Measurements from ENCODE around the gene NOC3L. TPM values are rescaled to one million over a fixed set of nuclear protein-coding genes. Genes with fewer than 3 reads are reported as not detected.
A peak's percentile ranks its signal among the peaks of the same experiment; 100 is the strongest.

NOC3L gene
- total RNA-seq, result 17.7 TPM
- polyA plus RNA-seq (ENCODE audit: insufficient read depth, low read depth, low replicate concordance), result 6.0 TPM
- long read RNA-seq, donor 1, result 0 reads
- long read RNA-seq, donor 2, partial matches to known transcripts, result 0 of 4 reads
- long read RNA-seq, donor 2, other reads (novel, unspliced or antisense), result 0 of 4 reads
- long read RNA-seq, donor 3, partial matches to known transcripts, result 5 of 6 reads
- long read RNA-seq, donor 3, other reads (novel, unspliced or antisense), result 0 of 6 reads
- long read RNA-seq, donor 4, partial matches to known transcripts, result 0 of 4 reads
- long read RNA-seq, donor 4, other reads (novel, unspliced or antisense), result 0 of 4 reads
- long read RNA-seq, donor 5, partial matches to known transcripts, result 0 of 1 reads
- long read RNA-seq, donor 5, other reads (novel, unspliced or antisense), result 0 of 1 reads
- long read RNA-seq, donor 6, partial matches to known transcripts, result 0 of 1 reads
- long read RNA-seq, donor 6, other reads (novel, unspliced or antisense), result 0 of 1 reads
- long read RNA-seq, donor 7, partial matches to known transcripts, result 6 of 10 reads
- long read RNA-seq, donor 7, other reads (novel, unspliced or antisense), result 1 of 10 reads
- long read RNA-seq, donor 8, result 0 reads
- long read RNA-seq, donor 9, result 0 reads
- long read RNA-seq, donor 10, partial matches to known transcripts, result 0 of 1 reads
- long read RNA-seq, donor 10, other reads (novel, unspliced or antisense), result 0 of 1 reads

DNA sequence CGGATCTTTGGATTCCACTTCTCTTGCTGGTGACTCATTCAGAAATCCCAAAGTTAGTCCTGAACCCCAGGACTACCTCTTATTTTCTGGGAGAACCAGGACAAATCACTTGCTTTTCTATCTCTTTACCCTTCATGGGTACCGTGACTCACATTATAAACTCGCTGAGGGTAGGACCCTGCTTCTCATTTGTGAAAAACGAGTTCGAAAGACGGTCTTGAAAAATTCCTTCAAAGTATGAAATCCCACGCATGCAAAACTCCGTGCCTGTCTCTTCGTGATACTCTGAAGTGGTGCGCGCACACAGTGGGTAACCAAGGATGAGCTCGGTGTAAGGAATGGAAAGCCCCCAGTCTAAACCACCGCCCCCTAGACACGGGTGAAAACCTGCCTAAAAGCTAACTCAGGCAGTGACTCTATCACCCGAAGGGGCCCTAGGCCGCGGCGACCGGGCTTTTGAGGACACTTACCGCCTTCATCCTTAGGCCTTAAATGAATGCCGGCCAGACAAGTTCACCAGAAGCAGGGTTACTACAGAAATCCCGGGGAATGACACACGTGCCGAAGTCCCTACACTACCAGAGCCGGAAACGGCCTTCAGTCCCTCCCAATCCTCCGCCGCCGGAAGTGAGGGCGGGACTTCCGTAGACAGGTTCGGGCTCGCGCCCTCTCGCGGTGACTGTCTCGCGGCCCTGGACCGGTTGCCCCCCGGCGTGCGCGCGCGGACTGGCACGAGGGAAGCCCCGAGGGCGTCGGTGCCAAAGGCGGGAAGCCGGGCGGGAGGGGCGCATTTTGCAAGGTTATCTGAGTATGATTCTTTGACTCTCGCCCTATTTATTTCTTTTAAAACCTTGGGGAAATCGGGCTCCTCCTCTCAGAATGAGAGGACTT is at the start of gene NOC3L:
NOC3L (minus strand) TSS at position 580 of the 891 bp plus-strand sequence; CDS start at position 479, 101 bp downstream.
- Histone ChIP-seq H3K4me3 (ENCODE audit: low read length in 3 of 3) (peak within 1 kb of the TSS; percentile 75 to 91 (median 90)), H3K27ac (ENCODE audit: low read depth in 2 of 2, low read length in 2 of 2) (peak within 1 kb of the TSS; percentile 26 to 58), H3K36me3 (ENCODE audit: control insufficient read depth in 2 of 3, insufficient read depth in 3 of 3, low read length in 3 of 3) (peaks cover 0 to 9% (median 2%) of the 10 kb centered on the region in 3 donors), H3K27me3 (ENCODE audit: control insufficient read depth, insufficient read depth, low read length) (no peaks in the 10 kb centered on the region), H3K4me1 (ENCODE audit: control insufficient read depth in 2 of 3, insufficient read depth in 2 of 3, low read depth in 1 of 3, low read length in 3 of 3) (peaks cover 0 to 7% (median 0%) of the 10 kb centered on the region in 3 donors), H3K9ac (ENCODE audit: low read length in 3 of 3) (peak within 1 kb of the TSS; percentile 67 to 84 (median 77)), H3K9me3 (ENCODE audit: control insufficient read depth in 2 of 3, insufficient read depth in 1 of 3, low read length in 3 of 3) (no peaks in the 10 kb centered on the region)
- peak; percentile 37 for FAIRE-seq
- DNase-seq, result peak; percentile 96 to 98 (median 97)
- intact Hi-C loops (cut with DNase I), result no loop called here
- TF ChIP-seq, protein P1, sequence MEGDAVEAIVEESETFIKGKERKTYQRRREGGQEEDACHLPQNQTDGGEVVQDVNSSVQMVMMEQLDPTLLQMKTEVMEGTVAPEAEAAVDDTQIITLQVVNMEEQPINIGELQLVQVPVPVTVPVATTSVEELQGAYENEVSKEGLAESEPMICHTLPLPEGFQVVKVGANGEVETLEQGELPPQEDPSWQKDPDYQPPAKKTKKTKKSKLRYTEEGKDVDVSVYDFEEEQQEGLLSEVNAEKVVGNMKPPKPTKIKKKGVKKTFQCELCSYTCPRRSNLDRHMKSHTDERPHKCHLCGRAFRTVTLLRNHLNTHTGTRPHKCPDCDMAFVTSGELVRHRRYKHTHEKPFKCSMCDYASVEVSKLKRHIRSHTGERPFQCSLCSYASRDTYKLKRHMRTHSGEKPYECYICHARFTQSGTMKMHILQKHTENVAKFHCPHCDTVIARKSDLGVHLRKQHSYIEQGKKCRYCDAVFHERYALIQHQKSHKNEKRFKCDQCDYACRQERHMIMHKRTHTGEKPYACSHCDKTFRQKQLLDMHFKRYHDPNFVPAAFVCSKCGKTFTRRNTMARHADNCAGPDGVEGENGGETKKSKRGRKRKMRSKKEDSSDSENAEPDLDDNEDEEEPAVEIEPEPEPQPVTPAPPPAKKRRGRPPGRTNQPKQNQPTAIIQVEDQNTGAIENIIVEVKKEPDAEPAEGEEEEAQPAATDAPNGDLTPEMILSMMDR (IDR thresholded peaks at IDR 0.05; ENCODE audit: borderline replicate concordance, extremely low read depth, insufficient read depth), result peak; percentile 79

- no peaks in the 10 kb centered on the region for H3K27me3 ChIP-seq (ENCODE audit: control insufficient read depth, insufficient read depth, low read length)
- peak in 2 of 5 donors; percentile 60 to 79 for DNase-seq
- peaks cover 0 to 8% (median 6%) of the 10 kb centered on the region in 3 donors for H3K4me1 ChIP-seq (ENCODE audit: control insufficient read depth in 2 of 3, insufficient read depth in 2 of 3, low read depth in 1 of 3, low read length in 3 of 3)
- H3K36me3 ChIP-seq (ENCODE audit: control insufficient read depth in 2 of 3, insufficient read depth in 3 of 3, low read length in 3 of 3), result no peaks in the 10 kb centered on the region
- H3K27ac ChIP-seq (ENCODE audit: low read depth in 2 of 2, low read length in 2 of 2), result no peak overlapping the region
- TF ChIP-seq, protein P1 (IDR thresholded peaks at IDR 0.05; ENCODE audit: borderline replicate concordance, extremely low read depth, insufficient read depth), result no peak
- FAIRE-seq, result no peak
- H3K4me3 ChIP-seq (ENCODE audit: low read length in 3 of 3), result no peak overlapping the region
- H3K9ac ChIP-seq (ENCODE audit: low read length in 3 of 3), result no peak overlapping the region
- intact Hi-C loops (cut with DNase I), result no loop called here
- no peaks in the 10 kb centered on the region for H3K9me3 ChIP-seq (ENCODE audit: control insufficient read depth in 2 of 3, insufficient read depth in 1 of 3, low read length in 3 of 3)
Observed at GRCh38 chr10:94412449-94412848, 49.7 kb upstream of the NOC3L start.

GRCh38 chr10:94411304-94411703 is 48.6 kb upstream of the NOC3L start:
- Histone ChIP-seq H3K27me3 (ENCODE audit: control insufficient read depth, insufficient read depth, low read length) (no peaks in the 10 kb centered on the region), H3K4me1 (ENCODE audit: control insufficient read depth in 2 of 3, insufficient read depth in 2 of 3, low read depth in 1 of 3, low read length in 3 of 3) (peaks cover 0 to 8% (median 6%) of the 10 kb centered on the region in 3 donors), H3K27ac (ENCODE audit: low read depth in 2 of 2, low read length in 2 of 2) (no peak overlapping the region), H3K9ac (ENCODE audit: low read length in 3 of 3) (no peak overlapping the region), H3K36me3 (ENCODE audit: control insufficient read depth in 2 of 3, insufficient read depth in 3 of 3, low read length in 3 of 3) (no peaks in the 10 kb centered on the region), H3K9me3 (ENCODE audit: control insufficient read depth in 2 of 3, insufficient read depth in 1 of 3, low read length in 3 of 3) (no peaks in the 10 kb centered on the region), H3K4me3 (ENCODE audit: low read length in 3 of 3) (no peak overlapping the region)
- TF ChIP-seq, protein P1 (IDR thresholded peaks at IDR 0.05; ENCODE audit: borderline replicate concordance, extremely low read depth, insufficient read depth), result no peak
- DNase-seq (no peak), FAIRE-seq (no peak)
- intact Hi-C loops (cut with DNase I), result no loop called here
